Smooth muscle cell (in vitro differentiated cells): Measurements from ENCODE around the gene PTTG1IP2. TPM values are rescaled to one million over a fixed set of nuclear protein-coding genes. Genes with fewer than 3 reads are reported as not detected.

Experiments
- DNase-seq: peaks from one replicate; lab custom pipeline; 2025; ENCODE audit not compliant: unreplicated experiment; lab: John Stamatoyannopoulos, UW
- H2AFZ ChIP-seq: fragments of 200-600 bp; sonication (generic); 2 replicates; pipeline ENCODE4 v1.6.0; 2016; ENCODE audit warnings: antibody characterized with exemption, low read depth, mild to moderate bottlenecking
- H3F3A ChIP-seq: fragments of 200-600 bp; sonication (generic); 2 replicates; pipeline ENCODE4 v1.6.0; 2017; ENCODE audit warnings: antibody characterized with exemption, low read depth
- H3K27ac ChIP-seq: fragments of 200-600 bp; sonication (generic); 2 replicates; pipeline ENCODE4 v1.5.1; 2016; ENCODE audit warnings: low read depth, mild to moderate bottlenecking
- H3K27me3 ChIP-seq: fragments of 200-600 bp; sonication (generic); 2 replicates; pipeline ENCODE4 v1.6.1; 2016; ENCODE audit warnings: low read depth, mild to moderate bottlenecking
- H3K36me3 ChIP-seq: fragments of 200-600 bp; sonication (generic); 2 replicates; pipeline ENCODE4 v1.5.1; 2016; ENCODE audit warnings: low read depth
- H3K4me1 ChIP-seq: fragments of 200-600 bp; sonication (generic); 2 replicates; pipeline ENCODE4 v1.5.1; 2016; ENCODE audit warnings: low read depth
- H3K4me2 ChIP-seq: fragments of 200-600 bp; sonication (generic); 2 replicates; pipeline ENCODE4 v1.6.0; 2016; ENCODE audit warnings: mild to moderate bottlenecking
- H3K4me3 ChIP-seq: fragments of 200-600 bp; sonication (generic); 2 replicates; pipeline ENCODE4 v1.5.1; 2016; ENCODE audit warnings: mild to moderate bottlenecking
- H3K79me2 ChIP-seq: fragments of 200-600 bp; sonication (generic); 2 replicates; pipeline ENCODE4 v1.6.0; 2016; ENCODE audit warnings: low read depth, mild to moderate bottlenecking
- H3K9ac ChIP-seq: fragments of 200-600 bp; sonication (generic); 2 replicates; pipeline ENCODE4 v1.6.0; 2016; ENCODE audit warnings: low read depth
- H3K9me3 ChIP-seq: fragments of 200-600 bp; sonication (generic); replicated peaks from 2 replicates; pipeline ENCODE4 v1.5.1; 2016; ENCODE audit warnings: low read depth
- H4K20me1 ChIP-seq: fragments of 200-600 bp; sonication (generic); 2 replicates; pipeline ENCODE4 v1.6.0; 2016; ENCODE audit warnings: low read depth
- CTCF ChIP-seq: fragments of 200-600 bp; sonication (generic); IDR thresholded peaks from 2 replicates; pipeline ENCODE4 v1.5.1; 2017; ENCODE audit warnings: borderline replicate concordance, mild to moderate bottlenecking, antibody characterized with exemption; ENCODE audit not compliant: insufficient read depth, poor library complexity, severe bottlenecking
- WGBS: methylation state at CpG from one replicate; pipeline ENCODE4 v1.1.7; 2016; ENCODE audit warnings: low lambda C conversion rate; 5-methylcytosine and 5-hydroxymethylcytosine counted together
- polyA plus RNA-seq: library from polyadenylated mRNA; unstranded; fragments of >200 nt; fragmentation: Nextera tagmentation; extraction: Ambion mirVana; gene quantifications from 2 replicates; pipeline ENCODE4 v1.2.1, GENCODE V29; 2016
- total RNA-seq: library from RNA; depleted of rRNA; stranded (reverse); fragments of >200 nt; gene quantifications from 2 replicates; pipeline ENCODE4 v1.2.3, GENCODE V29; 2014

The PTTG1IP2 gene
- total and polyA plus RNA-seq, 2 experiments from 2014 or later, result not detected

GRCh38 chr7:90446137-90446899 lies 23.1 kb upstream of the PTTG1IP2 start:
- Histone ChIP-seq H3K9ac (no peak overlapping the region), H3K79me2 (no peaks in the 10 kb centered on the region), H3K4me2 (no peak overlapping the region), H4K20me1 (no peaks in the 10 kb centered on the region), H3F3A (no peaks in the 10 kb centered on the region), H3K27me3 (no peaks in the 10 kb centered on the region), H3K36me3 (no peaks in the 10 kb centered on the region), H2AFZ (no peak overlapping the region), H3K9me3 (no peaks in the 10 kb centered on the region), H3K27ac (no peak overlapping the region), H3K4me3 (no peak overlapping the region), H3K4me1 (no peaks in the 10 kb centered on the region)
- WGBS, result 43% methylated on average over 3 of the region's 4 CpGs
- no peak for TF ChIP-seq CTCF
- no peak for DNase-seq

- Histone ChIP-seq H3K79me2 (no peaks in the 10 kb centered on the region), H3K36me3 (no peaks in the 10 kb centered on the region), H3K4me3 (no peak overlapping the region), H4K20me1 (no peaks in the 10 kb centered on the region), H3K9ac (no peak overlapping the region), H3K27ac (no peak overlapping the region), H3K4me1 (no peaks in the 10 kb centered on the region), H3K9me3 (no peaks in the 10 kb centered on the region), H3F3A (no peaks in the 10 kb centered on the region), H2AFZ (no peak overlapping the region), H3K4me2 (no peak overlapping the region), H3K27me3 (no peaks in the 10 kb centered on the region)
- TF ChIP-seq CTCF, result no peak
- no peak for DNase-seq
Measured at GRCh38 chr7:90453259-90453891, 16.1 kb upstream of the PTTG1IP2 start.

- DNase-seq, result no peak
- TF ChIP-seq CTCF, result no peak
- WGBS, result 53% methylated on average over 1 of the region's 1 CpG
- Histone ChIP-seq H3F3A (no peaks in the 10 kb centered on the region), H3K4me2 (no peak overlapping the region), H3K36me3 (no peaks in the 10 kb centered on the region), H3K79me2 (no peaks in the 10 kb centered on the region), H3K4me1 (no peaks in the 10 kb centered on the region), H3K9me3 (no peaks in the 10 kb centered on the region), H2AFZ (no peak overlapping the region), H4K20me1 (no peaks in the 10 kb centered on the region), H3K27me3 (no peaks in the 10 kb centered on the region), H3K27ac (no peak overlapping the region), H3K9ac (no peak overlapping the region), H3K4me3 (no peak overlapping the region)
Measured at GRCh38 chr7:90453931-90454330, 15.5 kb upstream of the PTTG1IP2 start.
